HCT116 (cell line): ENCODE results near the gene NR5A2.

Experiments
- EZH2 ChIP-seq: fragments of 200-600 bp; sonication (generic); IDR thresholded peaks from 2 replicates; pipeline ENCODE4 v1.6.1; 2017; ENCODE audit warnings: antibody characterized with exemption, mixed run types
- EZH2phosphoT487 ChIP-seq: fragments of 200-600 bp; IDR thresholded peaks from 2 replicates; pipeline ENCODE4 v1.6.1; 2018; ENCODE audit warnings: antibody characterized with exemption, borderline replicate concordance
- POLR2A ChIP-seq: IDR thresholded peaks from 2 replicates; pipeline ENCODE4 v1.7.0; 2011; ENCODE audit warnings: borderline replicate concordance; ENCODE audit not compliant: insufficient read depth, insufficient read length; ENCODE audit errors: extremely low read depth
- SRF ChIP-seq: IDR thresholded peaks from 2 replicates; pipeline ENCODE4 v1.6.1; 2012; ENCODE audit warnings: low read depth
- YY1 ChIP-seq: IDR thresholded peaks from 2 replicates; pipeline ENCODE4 v1.6.1; 2011; ENCODE audit warnings: low read length, low read depth, moderate library complexity, mild to moderate bottlenecking; ENCODE audit not compliant: insufficient replicate concordance; ENCODE audit errors: extremely low read depth
- TF ChIP-seq, protein P1 (sequence below): IDR thresholded peaks from 2 replicates; pipeline ENCODE4 v1.6.1; 2012
- TF ChIP-seq, protein P2 (sequence below), 3 experiments: fragments of 200-600 bp in 1 of 3; sonication (generic) in 1 of 3; IDR thresholded peaks in 2 of 3; conservative IDR thresholded peaks in 1 of 3; 2 replicates each; pipeline ENCODE4 v1.5.1; 2012 to 2017; ENCODE audit warnings: low read depth in 2 of 3, low read length in 2 of 3, antibody characterized with exemption in 1 of 3, borderline replicate concordance in 1 of 3, control low read depth in 1 of 3, mild to moderate bottlenecking in 1 of 3, mixed read lengths in 1 of 3, mixed run types in 1 of 3, moderate library complexity in 1 of 3; ENCODE audit not compliant: insufficient read depth in 1 of 3
- TF ChIP-seq, protein P3 (sequence below): IDR thresholded peaks from 2 replicates; pipeline ENCODE4 v1.6.1; 2012

DNA sequence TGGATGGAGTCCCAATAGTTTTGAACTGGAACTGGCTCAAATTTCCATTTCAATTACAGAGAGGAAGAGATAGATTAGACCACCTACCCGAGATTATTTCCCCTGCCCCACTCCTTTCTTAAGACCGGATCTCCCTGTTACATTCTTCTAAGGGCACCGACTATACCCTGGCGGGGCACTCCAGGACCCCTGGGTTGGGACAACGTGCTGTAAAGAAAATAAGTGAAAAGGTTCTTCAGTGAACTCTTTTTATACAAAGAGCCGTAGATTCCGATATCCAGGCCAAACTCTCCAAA lies 6.7 kb downstream of the NR5A2 start:
- TF ChIP-seq POLR2A (no peak), EZH2phosphoT487 (no peak), SRF (no peak), EZH2 (no peak), YY1 (no peak)
- TF ChIP-seq, protein P1, sequence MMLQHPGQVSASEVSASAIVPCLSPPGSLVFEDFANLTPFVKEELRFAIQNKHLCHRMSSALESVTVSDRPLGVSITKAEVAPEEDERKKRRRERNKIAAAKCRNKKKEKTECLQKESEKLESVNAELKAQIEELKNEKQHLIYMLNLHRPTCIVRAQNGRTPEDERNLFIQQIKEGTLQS = no peak
- TF ChIP-seq, protein P2, sequence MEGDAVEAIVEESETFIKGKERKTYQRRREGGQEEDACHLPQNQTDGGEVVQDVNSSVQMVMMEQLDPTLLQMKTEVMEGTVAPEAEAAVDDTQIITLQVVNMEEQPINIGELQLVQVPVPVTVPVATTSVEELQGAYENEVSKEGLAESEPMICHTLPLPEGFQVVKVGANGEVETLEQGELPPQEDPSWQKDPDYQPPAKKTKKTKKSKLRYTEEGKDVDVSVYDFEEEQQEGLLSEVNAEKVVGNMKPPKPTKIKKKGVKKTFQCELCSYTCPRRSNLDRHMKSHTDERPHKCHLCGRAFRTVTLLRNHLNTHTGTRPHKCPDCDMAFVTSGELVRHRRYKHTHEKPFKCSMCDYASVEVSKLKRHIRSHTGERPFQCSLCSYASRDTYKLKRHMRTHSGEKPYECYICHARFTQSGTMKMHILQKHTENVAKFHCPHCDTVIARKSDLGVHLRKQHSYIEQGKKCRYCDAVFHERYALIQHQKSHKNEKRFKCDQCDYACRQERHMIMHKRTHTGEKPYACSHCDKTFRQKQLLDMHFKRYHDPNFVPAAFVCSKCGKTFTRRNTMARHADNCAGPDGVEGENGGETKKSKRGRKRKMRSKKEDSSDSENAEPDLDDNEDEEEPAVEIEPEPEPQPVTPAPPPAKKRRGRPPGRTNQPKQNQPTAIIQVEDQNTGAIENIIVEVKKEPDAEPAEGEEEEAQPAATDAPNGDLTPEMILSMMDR (IDR thresholded peaks at IDR 0.05 in 2 of 3, conservative IDR thresholded peaks at IDR 0.05 in 1 of 3; ENCODE audit: borderline replicate concordance in 1 of 3, insufficient read depth in 1 of 3, low read depth in 2 of 3, low read length in 2 of 3) = no peak
- TF ChIP-seq, protein P3, sequence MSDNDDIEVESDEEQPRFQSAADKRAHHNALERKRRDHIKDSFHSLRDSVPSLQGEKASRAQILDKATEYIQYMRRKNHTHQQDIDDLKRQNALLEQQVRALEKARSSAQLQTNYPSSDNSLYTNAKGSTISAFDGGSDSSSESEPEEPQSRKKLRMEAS = no peak
